ENCODE data around the gene TIMP4. TPM values are rescaled to one million over a fixed set of nuclear protein-coding genes. Genes with fewer than 3 reads are reported as not detected.

The TIMP4 gene
- total RNA-seq, 3 donors from 2014 or later, result 1.2 to 8.7 (median 3.6) TPM

DNA sequence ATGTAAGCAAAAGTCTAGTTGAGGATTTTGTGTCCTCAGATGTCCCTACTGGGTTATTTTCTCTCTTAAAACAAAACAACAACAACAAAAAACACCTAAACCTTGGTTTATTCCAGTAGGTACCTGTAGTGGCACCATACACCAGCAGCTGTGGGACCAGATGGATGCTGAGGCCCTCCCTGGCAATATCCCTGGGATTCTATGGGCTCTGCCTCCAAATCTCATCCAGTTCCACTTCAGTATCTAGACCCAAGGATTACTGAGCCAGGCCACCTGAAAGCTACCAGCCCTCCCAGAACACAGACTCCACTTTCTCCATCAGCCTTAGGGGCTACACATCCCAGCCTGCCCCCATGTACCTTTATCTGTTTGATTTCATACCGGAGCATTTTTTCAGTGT is 1.7 kb downstream of the TIMP4 start:
- intact Hi-C loops (cut with DNase I, micrococcal nuclease), result no loop called here

DNA sequence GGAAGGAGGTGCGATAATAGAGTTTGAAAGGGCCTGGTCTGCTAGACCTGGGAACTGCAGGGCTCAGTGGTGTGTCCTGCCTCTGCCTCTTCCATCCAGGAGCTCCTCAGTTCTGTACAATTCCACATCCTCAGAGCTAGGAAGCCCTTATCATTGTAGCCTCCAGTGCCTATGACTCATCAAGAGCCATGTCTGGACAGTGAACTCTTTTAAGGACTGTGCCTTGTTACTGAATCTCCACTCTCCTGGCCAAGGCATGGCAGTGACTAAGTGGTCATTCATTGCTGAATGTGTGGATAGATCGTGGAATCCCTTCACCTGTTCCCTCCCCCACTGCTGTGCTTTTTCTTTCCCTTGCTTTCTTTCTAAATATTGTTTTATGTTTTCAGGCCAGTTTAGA is 2.9 kb downstream of the TIMP4 start:
- DNase-seq, result no peak

More for the DNA sequence above, 1.7 kb downstream of the TIMP4 start:
- Histone ChIP-seq H3K36me3 (ENCODE audit: low read depth) (no peaks in the 10 kb centered on the region), H3K9me3 (no peaks in the 10 kb centered on the region), H3K4me3 (no peak overlapping the region), H3K4me1 (ENCODE audit: low read depth) (peaks cover 9% of the 10 kb centered on the region)
- no peak for ATAC-seq
- no peak for DNase-seq
- TF ChIP-seq, protein P1, sequence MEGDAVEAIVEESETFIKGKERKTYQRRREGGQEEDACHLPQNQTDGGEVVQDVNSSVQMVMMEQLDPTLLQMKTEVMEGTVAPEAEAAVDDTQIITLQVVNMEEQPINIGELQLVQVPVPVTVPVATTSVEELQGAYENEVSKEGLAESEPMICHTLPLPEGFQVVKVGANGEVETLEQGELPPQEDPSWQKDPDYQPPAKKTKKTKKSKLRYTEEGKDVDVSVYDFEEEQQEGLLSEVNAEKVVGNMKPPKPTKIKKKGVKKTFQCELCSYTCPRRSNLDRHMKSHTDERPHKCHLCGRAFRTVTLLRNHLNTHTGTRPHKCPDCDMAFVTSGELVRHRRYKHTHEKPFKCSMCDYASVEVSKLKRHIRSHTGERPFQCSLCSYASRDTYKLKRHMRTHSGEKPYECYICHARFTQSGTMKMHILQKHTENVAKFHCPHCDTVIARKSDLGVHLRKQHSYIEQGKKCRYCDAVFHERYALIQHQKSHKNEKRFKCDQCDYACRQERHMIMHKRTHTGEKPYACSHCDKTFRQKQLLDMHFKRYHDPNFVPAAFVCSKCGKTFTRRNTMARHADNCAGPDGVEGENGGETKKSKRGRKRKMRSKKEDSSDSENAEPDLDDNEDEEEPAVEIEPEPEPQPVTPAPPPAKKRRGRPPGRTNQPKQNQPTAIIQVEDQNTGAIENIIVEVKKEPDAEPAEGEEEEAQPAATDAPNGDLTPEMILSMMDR (IDR thresholded peaks at IDR 0.05), result no peak

DNA sequence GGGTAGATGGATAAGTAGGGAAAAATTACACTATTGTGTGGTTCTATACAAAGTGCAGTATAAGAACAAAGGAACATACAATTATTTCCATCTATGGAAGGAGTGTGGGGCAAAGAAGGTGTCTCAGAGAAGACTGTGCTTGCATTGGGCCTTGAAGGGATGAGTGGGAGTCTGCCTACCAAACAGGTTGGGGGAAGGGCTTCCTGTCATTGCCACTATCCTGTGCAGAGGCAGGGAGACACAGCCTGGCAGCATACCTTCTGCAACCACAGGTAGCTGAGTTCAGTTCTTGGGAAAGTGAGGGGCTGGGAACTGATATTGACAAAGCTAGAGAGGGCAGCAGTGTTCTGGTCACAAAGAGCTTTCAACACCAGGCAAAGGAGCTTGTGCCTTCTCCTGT is 3.4 kb downstream of the TIMP4 start:
- intact Hi-C loops (cut with DNase I, micrococcal nuclease), result no loop called here
- no peak for ATAC-seq
- TF ChIP-seq, protein P1 (IDR thresholded peaks at IDR 0.05), result no peak
- H3K4me1 ChIP-seq (ENCODE audit: low read depth), result peaks cover 9% of the 10 kb centered on the region
- no peaks in the 10 kb centered on the region for H3K36me3 ChIP-seq (ENCODE audit: low read depth)
- DNase-seq, result no peak
- no peaks in the 10 kb centered on the region for H3K9me3 ChIP-seq
- no peak overlapping the region for H3K4me3 ChIP-seq

More for the DNA sequence above, 2.9 kb downstream of the TIMP4 start:
- H3K9me3 ChIP-seq, result no peaks in the 10 kb centered on the region
- peak; percentile 34 for ATAC-seq
- H3K36me3 ChIP-seq (ENCODE audit: low read depth), result no peaks in the 10 kb centered on the region
- H3K4me1 ChIP-seq (ENCODE audit: low read depth), result peaks cover 9% of the 10 kb centered on the region
- no peak overlapping the region for H3K4me3 ChIP-seq
- intact Hi-C loops (cut with DNase I, micrococcal nuclease), result no loop called here
- TF ChIP-seq, protein P1 (IDR thresholded peaks at IDR 0.05), result no peak

DNA sequence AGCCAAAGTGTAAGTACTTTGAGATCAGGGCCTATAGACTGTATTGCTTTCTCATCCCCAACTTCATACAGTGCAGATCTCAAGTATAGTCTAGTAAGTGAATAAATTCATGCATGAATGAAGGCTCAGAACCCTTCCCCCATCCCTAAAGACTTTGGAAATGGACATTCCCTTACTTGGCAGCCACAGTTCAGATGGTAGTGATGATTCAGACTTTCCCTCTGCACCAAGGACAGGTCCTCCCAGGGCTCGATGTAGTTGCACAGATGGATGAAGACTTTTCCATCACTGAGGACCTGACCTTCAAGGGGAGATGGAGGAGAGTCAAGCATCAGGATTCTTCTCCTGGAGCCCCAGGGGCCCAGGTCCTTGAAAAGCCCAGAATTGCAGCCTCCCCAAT is 4.6 kb downstream of the TIMP4 start:
- ATAC-seq, result no peak
- DNase-seq, result no peak
- Histone ChIP-seq H3K4me3 (no peak overlapping the region), H3K9me3 (no peaks in the 10 kb centered on the region), H3K4me1 (ENCODE audit: low read depth) (peaks cover 4% of the 10 kb centered on the region), H3K36me3 (ENCODE audit: low read depth) (no peaks in the 10 kb centered on the region)
- TF ChIP-seq, protein P1 (IDR thresholded peaks at IDR 0.05), result no peak
- intact Hi-C loops (cut with DNase I, micrococcal nuclease), result no loop called here

DNA sequence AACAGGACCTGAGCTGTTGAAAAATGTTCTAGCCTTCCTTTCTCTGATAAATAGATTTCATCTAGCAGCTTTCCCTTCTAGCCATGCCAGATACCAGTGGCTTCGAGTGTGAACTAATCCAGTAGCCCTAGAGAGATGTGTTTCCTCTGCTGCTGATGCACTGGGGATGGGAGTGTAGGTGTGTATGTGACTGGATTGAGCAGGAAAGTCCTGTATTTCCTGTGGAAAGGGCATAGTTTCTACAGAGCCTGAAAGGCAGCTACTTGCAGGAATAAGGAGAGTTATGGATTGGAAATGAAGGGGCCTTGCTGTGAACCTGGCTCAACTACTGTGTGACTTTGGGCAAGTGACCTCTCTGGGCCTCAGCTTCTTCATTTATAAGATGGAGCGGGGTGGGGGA is 8.6 kb downstream of the TIMP4 start:
- H3K4me3 ChIP-seq, result no peak overlapping the region
- TF ChIP-seq, protein P1 (IDR thresholded peaks at IDR 0.05), result no peak
- intact Hi-C loops (cut with DNase I, micrococcal nuclease), result no loop called here
- ATAC-seq (no peak), DNase-seq (no peak)
- H3K4me1 ChIP-seq (ENCODE audit: low read depth), result no peaks in the 10 kb centered on the region
- H3K36me3 ChIP-seq (ENCODE audit: low read depth), result no peaks in the 10 kb centered on the region
- H3K9me3 ChIP-seq, result no peaks in the 10 kb centered on the region

DNA sequence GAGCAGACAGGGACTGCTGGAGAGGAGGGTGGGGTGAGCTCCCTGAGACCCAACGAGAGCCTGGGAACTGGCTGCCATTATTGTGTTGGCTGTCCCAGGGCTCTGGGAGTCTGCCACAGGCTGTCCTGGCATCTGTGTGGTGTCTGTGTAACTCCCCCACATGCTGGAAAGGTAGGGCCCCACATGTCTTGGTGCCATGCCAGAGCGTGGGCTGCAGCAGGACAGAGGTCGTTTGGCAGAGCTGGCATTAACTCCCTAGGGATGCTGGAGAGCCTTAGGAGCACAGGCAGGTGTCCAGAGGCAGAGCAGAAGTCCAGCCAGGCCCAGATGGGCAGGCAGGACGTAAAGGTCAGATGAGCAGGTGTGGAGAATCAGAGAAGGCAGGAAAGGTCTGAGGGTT is 9.7 kb downstream of the TIMP4 start:
- ATAC-seq (peak; percentile 15), DNase-seq (no peak)
- Histone ChIP-seq H3K9me3 (no peaks in the 10 kb centered on the region), H3K36me3 (ENCODE audit: low read depth) (no peaks in the 10 kb centered on the region), H3K4me1 (ENCODE audit: low read depth) (no peaks in the 10 kb centered on the region), H3K4me3 (no peak overlapping the region)
- intact Hi-C loops (cut with DNase I, micrococcal nuclease), result no loop called here
- TF ChIP-seq, protein P1 (IDR thresholded peaks at IDR 0.05), result no peak

Measured in mucosa of descending colon (tissue), 3 donors.